K562 (cell line): ENCODE data around the gene ASCC3.

Source experiments
- HDAC1 ChIP-seq, 2 experiments: fragments of 450-650 bp; IDR thresholded peaks; 2 replicates each; pipeline ENCODE4 v1.6.1; 2016 to 2017; ENCODE audit warnings: inconsistent platforms in 1 of 2, mild to moderate bottlenecking in 1 of 2, moderate library complexity in 1 of 2
- NR2C2 ChIP-seq, 2 experiments: fragments of 200-800 bp in 1 of 2; sonication (Bioruptor generic) in 1 of 2; sonication (generic) in 1 of 2; formaldehyde crosslinking in 1 of 2; IDR thresholded peaks; 2 replicates each; pipeline versions ENCODE4 v1.6.1 to v1.8.0; 2016 to 2022; ENCODE audit warnings: mild to moderate bottlenecking in 1 of 2, missing compliant biosample characterization in 1 of 2, missing genetic modification characterization in 1 of 2, missing genetic modification reagents in 1 of 2
- POLR2A ChIP-seq: fragments of 450-650 bp; conservative IDR thresholded peaks from 2 replicates; pipeline ENCODE4 v1.6.1; 2016
- SP2 ChIP-seq: IDR thresholded peaks from 2 replicates; pipeline ENCODE4 v1.6.1; 2011; ENCODE audit warnings: mild to moderate bottlenecking, low read depth, low read length, moderate library complexity; ENCODE audit not compliant: poor library complexity, severe bottlenecking; ENCODE audit errors: extremely low read depth
- TAF7 ChIP-seq: fragments of 450-650 bp; IDR thresholded peaks from 2 replicates; pipeline ENCODE4 v1.6.1; 2016; ENCODE audit warnings: missing genetic modification characterization, missing compliant biosample characterization

- no peak for TF ChIP-seq NR2C2 (CRISPR knock-in tag; IDR thresholded peaks at IDR 0.05)
- TF ChIP-seq NR2C2 (tag; IDR thresholded peaks at IDR 0.05) = no peak
- no peak for TF ChIP-seq SP2
- TF ChIP-seq POLR2A = no peak
- TF ChIP-seq TAF7 (tag) = no peak
- no peak for TF ChIP-seq HDAC1 (IDR thresholded peaks at IDR 0.05)
Measured at GRCh38 chr6:100465701-100466409, 415.3 kb downstream of the ASCC3 start.
